ENCODE measurements around the gene TTC8. TPM values are rescaled to one million over a fixed set of nuclear protein-coding genes. Genes with fewer than 3 reads are reported as not detected.
"Not testable (repeated sequence)": the region's sequence is repeated elsewhere in the genome, so short reads cannot be mapped to it uniquely, and the experiment has no call there.

TTC8 gene
- total RNA-seq, 1 donor from 2014 or later: 29.2 TPM

- Mint-ChIP-seq H3K36me3 (no peaks in the 10 kb centered on the region), H3K9me3 (no peaks in the 10 kb centered on the region), H3K27me3 (no peaks in the 10 kb centered on the region), H3K4me1 (ENCODE audit: unreplicated experiment) (no peaks in the 10 kb centered on the region), H3K27ac (no peak overlapping the region), H3K4me3 (no peak overlapping the region)
- no peak for DNase-seq (ENCODE audit: extremely low spot score, unreplicated experiment)
- TF ChIP-seq CTCF (conservative IDR thresholded peaks at IDR 0.05): no peak
Measured at GRCh38 chr14:88818018-88818417, 6.4 kb upstream of the TTC8 start.

- H3K27ac Mint-ChIP-seq; H3K27me3 Mint-ChIP-seq; H3K4me3 Mint-ChIP-seq; H3K9me3 Mint-ChIP-seq; H3K36me3 Mint-ChIP-seq; DNase-seq (ENCODE audit: extremely low spot score, unreplicated experiment); H3K4me1 Mint-ChIP-seq (ENCODE audit: unreplicated experiment): not testable (repeated sequence)
Measured at GRCh38 chr14:88819674-88820073, 4.8 kb upstream of the TTC8 start.

- H3K36me3 Mint-ChIP-seq: peaks cover 5% of the 10 kb centered on the region
- no peaks in the 10 kb centered on the region for H3K27me3 Mint-ChIP-seq
- H3K4me1 Mint-ChIP-seq (ENCODE audit: unreplicated experiment): peaks cover 7% of the 10 kb centered on the region
- no peak overlapping the region for H3K4me3 Mint-ChIP-seq
- H3K27ac Mint-ChIP-seq: no peak overlapping the region
- no peaks in the 10 kb centered on the region for H3K9me3 Mint-ChIP-seq
- TF ChIP-seq CTCF (conservative IDR thresholded peaks at IDR 0.05): no peak
- no peak for DNase-seq (ENCODE audit: extremely low spot score, unreplicated experiment)
Measured at GRCh38 chr14:88821378-88821777, 3.1 kb upstream of the TTC8 start.

GRCh38 chr14:88821888-88822287 lies 2.6 kb upstream of the TTC8 start:
- Mint-ChIP-seq H3K27me3 (no peaks in the 10 kb centered on the region), H3K27ac (no peak overlapping the region), H3K4me1 (ENCODE audit: unreplicated experiment) (peaks cover 7% of the 10 kb centered on the region), H3K4me3 (no peak overlapping the region), H3K9me3 (no peaks in the 10 kb centered on the region), H3K36me3 (peaks cover 5% of the 10 kb centered on the region)
- TF ChIP-seq CTCF (conservative IDR thresholded peaks at IDR 0.05): no peak
- no peak for DNase-seq (ENCODE audit: extremely low spot score, unreplicated experiment)

GRCh38 chr14:88823968-88824313 lies 510 bp upstream of the TTC8 start:
- no peaks in the 10 kb centered on the region for H3K9me3 Mint-ChIP-seq
- H3K36me3 Mint-ChIP-seq: peaks cover 5% of the 10 kb centered on the region
- H3K4me1 Mint-ChIP-seq (ENCODE audit: unreplicated experiment): peaks cover 17% of the 10 kb centered on the region
- no peak for TF ChIP-seq CTCF (conservative IDR thresholded peaks at IDR 0.05)
- DNase-seq (ENCODE audit: extremely low spot score, unreplicated experiment): no peak
- H3K27me3 Mint-ChIP-seq: no peaks in the 10 kb centered on the region
- peak overlapping the region; percentile 95 for H3K27ac Mint-ChIP-seq
- H3K4me3 Mint-ChIP-seq: peak overlapping the region; percentile 97

GRCh38 chr14:88825078-88825458 lies 617 bp downstream of the TTC8 start:
- no peaks in the 10 kb centered on the region for H3K27me3 Mint-ChIP-seq
- H3K4me3 Mint-ChIP-seq: peak overlapping the region; percentile 97
- H3K27ac Mint-ChIP-seq: peak overlapping the region; percentile 95
- DNase-seq (ENCODE audit: extremely low spot score, unreplicated experiment): no peak
- peaks cover 7% of the 10 kb centered on the region for H3K36me3 Mint-ChIP-seq
- H3K9me3 Mint-ChIP-seq: no peaks in the 10 kb centered on the region
- TF ChIP-seq CTCF (conservative IDR thresholded peaks at IDR 0.05): no peak
- H3K4me1 Mint-ChIP-seq (ENCODE audit: unreplicated experiment): peaks cover 23% of the 10 kb centered on the region
